Lung (tissue), 12 donors: Measurements from ENCODE around the gene ESYT1. TPM values are rescaled to one million over a fixed set of nuclear protein-coding genes. Genes with fewer than 3 reads are reported as not detected.

Experiments
- ATAC-seq: fragments of 200-7000 bp; cut with Tn5 transposase; one replicate; pipeline ENCODE4 v1.9.1; 2020; ENCODE audit warnings: moderate number of reproducible peaks; ENCODE audit not compliant: insufficient read depth, low FRiP score
- DNase-seq, 3 donors: peaks; one replicate each; pipeline ENCODE4 v3.0.0-alpha.2; 2013 to 2017
- H3K27ac ChIP-seq, 2 donors: one replicate each; pipeline ENCODE4 v1.5.1; 2013; ENCODE audit warnings: mild to moderate bottlenecking in 2 of 2, moderate library complexity in 2 of 2, control low read depth in 1 of 2, inconsistent platforms in 1 of 2, low read depth in 1 of 2, low read length in 1 of 2
- H3K27me3 ChIP-seq, 3 donors: one replicate each; pipeline ENCODE4 v1.5.1; 2013; ENCODE audit warnings: low read length in 2 of 3; ENCODE audit not compliant: control insufficient read depth in 3 of 3, insufficient read depth in 3 of 3
- H3K36me3 ChIP-seq, 4 donors: one replicate each; pipeline ENCODE4 v1.5.1; 2013; ENCODE audit warnings: low read length in 4 of 4, mild to moderate bottlenecking in 1 of 4, moderate library complexity in 1 of 4; ENCODE audit not compliant: control insufficient read depth in 4 of 4, insufficient read depth in 4 of 4
- H3K4me1 ChIP-seq, 5 donors: one replicate each; pipeline ENCODE4 v1.5.1; 2013; ENCODE audit warnings: low read length in 5 of 5, mild to moderate bottlenecking in 2 of 5, moderate library complexity in 1 of 5; ENCODE audit not compliant: control insufficient read depth in 5 of 5, insufficient read depth in 5 of 5
- H3K4me3 ChIP-seq: one replicate; pipeline ENCODE4 v1.5.1; 2013; ENCODE audit warnings: mild to moderate bottlenecking, control low read depth, moderate library complexity
- H3K9ac ChIP-seq, 2 donors: one replicate each; pipeline ENCODE4 v1.5.1; 2013; ENCODE audit warnings: low read length in 2 of 2, control low read depth in 1 of 2; ENCODE audit not compliant: insufficient read depth in 1 of 2
- H3K9me3 ChIP-seq, 4 donors: one replicate each; pipeline ENCODE4 v1.5.1; 2013; ENCODE audit warnings: low read length in 3 of 4, mild to moderate bottlenecking in 1 of 4, moderate library complexity in 1 of 4; ENCODE audit not compliant: control insufficient read depth in 4 of 4, insufficient read depth in 3 of 4
- WGBS, 2 donors: extraction: QIAGEN DNeasy Blood & Tissue Kit; methylation state at CpG; one replicate each; pipeline ENCODE4 v1.1.7; 2013; 5-methylcytosine and 5-hydroxymethylcytosine counted together
- polyA plus RNA-seq, 2 donors: library from polyadenylated mRNA; stranded (reverse); fragments of 200-250 nt; gene quantifications; one replicate each; pipeline ENCODE4 v1.2.1, GENCODE V29; 2013
- total RNA-seq, 2 donors: library from RNA; depleted of rRNA in 1 of 2; stranded (reverse); fragments of >200 nt in 1 of 2; gene quantifications; one replicate each; pipeline ENCODE4 v1.2.1, GENCODE V29; 2014 to 2021
- TF ChIP-seq, protein P1 (sequence below): IDR thresholded peaks from 2 replicates; pipeline ENCODE4 v1.5.1; 2012; ENCODE audit warnings: mild to moderate bottlenecking; ENCODE audit errors: control extremely low read depth, extremely low read depth
- donor health status: control.
- donor health status: control.
- donor health status: Bipolar disorder and iron deficiency.
- donor health status: healthy.
- donor health status: DM: yes; HTN: yes; CAD: no.

Gene ESYT1
- total and polyA plus RNA-seq, 4 donors, result 23.5 to 131 (median 64.2) TPM

DNA sequence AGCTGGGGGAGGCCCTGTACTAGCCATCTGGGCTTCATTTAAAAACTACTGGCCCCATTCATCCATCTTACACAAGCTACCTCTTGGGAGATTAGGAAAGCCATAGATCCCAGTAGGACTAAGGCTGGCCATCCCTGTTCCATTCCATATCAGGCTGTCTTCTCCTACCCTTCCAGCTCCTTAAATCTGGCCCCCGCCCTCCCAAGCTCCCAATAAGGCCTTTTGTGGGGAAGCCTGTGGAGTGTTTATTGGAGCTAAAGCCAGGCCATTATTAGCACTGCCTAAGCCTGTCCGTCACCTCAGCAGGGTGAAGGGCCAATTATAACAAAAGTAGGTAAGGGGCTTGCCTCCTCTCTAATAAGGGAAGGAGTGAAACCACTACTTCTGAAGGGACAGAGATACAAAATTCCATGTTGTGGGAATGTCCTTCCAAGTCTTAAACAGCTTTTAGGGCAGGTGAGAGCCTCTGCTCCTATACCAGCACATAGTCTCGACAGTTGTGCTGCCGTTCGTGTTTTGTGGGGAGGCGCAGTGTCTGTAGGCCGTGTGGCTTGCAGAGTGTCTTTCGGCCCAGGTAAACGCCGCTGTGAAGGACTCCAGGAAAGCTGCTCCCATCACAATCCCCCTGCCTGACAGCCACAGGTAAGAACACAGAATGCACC is 33.8 kb downstream of the ESYT1 start:
- Histone ChIP-seq H3K36me3 (peaks cover 10 to 62% (median 53%) of the 10 kb centered on the region in 4 donors), H3K4me3 (no peak overlapping the region), H3K9ac (no peak overlapping the region), H3K27me3 (no peaks in the 10 kb centered on the region), H3K27ac (peak overlapping the region in 1 of 2 donors; percentile 12), H3K9me3 (no peaks in the 10 kb centered on the region), H3K4me1 (peaks cover 0 to 23% (median 17%) of the 10 kb centered on the region in 5 donors)
- no peak for DNase-seq
- WGBS, 2 donors, result 75 to 83% methylated on average over 10 of the region's 10 CpGs
- TF ChIP-seq, protein P1, sequence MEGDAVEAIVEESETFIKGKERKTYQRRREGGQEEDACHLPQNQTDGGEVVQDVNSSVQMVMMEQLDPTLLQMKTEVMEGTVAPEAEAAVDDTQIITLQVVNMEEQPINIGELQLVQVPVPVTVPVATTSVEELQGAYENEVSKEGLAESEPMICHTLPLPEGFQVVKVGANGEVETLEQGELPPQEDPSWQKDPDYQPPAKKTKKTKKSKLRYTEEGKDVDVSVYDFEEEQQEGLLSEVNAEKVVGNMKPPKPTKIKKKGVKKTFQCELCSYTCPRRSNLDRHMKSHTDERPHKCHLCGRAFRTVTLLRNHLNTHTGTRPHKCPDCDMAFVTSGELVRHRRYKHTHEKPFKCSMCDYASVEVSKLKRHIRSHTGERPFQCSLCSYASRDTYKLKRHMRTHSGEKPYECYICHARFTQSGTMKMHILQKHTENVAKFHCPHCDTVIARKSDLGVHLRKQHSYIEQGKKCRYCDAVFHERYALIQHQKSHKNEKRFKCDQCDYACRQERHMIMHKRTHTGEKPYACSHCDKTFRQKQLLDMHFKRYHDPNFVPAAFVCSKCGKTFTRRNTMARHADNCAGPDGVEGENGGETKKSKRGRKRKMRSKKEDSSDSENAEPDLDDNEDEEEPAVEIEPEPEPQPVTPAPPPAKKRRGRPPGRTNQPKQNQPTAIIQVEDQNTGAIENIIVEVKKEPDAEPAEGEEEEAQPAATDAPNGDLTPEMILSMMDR, result no peak
- ATAC-seq, result no peak

DNA sequence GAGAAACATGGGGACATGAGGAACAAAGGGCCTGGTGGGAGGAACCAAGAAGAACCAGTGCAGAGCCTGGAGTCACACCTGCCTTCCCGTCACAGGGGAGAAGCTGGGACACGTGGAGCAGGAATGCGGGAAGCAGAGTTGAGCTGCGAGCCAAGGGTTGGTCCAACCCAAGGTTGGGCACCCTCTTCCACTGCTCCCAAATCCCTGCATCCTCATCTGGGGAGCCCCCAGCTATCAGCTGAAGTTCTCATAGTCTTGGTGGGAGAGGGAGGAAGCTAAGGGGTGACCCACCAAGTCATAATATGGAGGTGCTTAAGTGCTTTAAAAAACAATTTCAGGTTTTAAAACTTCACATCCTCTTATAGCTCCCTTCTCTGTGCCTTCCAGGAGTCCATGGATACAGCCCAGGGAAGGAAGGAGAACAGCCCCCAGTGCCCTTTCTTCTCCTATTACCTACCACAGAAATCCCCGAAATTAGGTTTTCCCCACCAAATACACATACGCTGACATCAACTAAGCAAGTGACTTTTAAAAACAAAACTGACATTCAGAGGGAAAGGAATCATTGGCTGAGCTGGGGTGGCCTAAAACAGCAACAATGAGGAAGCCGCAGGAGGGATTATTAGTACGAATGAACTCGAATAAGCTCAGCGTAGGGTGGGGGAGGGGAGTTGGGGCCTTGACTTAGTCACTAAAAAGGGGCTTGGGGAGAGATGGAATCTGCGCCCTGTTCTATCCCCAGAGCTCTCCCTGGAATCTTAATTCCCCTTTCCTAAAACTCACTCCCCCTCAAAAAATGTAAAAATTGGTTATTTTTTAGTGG is 34.6 kb downstream of the ESYT1 start:
- ATAC-seq (no peak), DNase-seq (no peak)
- H3K4me1 ChIP-seq, result peaks cover 0 to 18% (median 15%) of the 10 kb centered on the region in 5 donors
- no peaks in the 10 kb centered on the region for H3K9me3 ChIP-seq
- peaks cover 14 to 67% (median 57%) of the 10 kb centered on the region in 4 donors for H3K36me3 ChIP-seq
- peak overlapping the region in 1 of 2 donors; percentile 13 for H3K27ac ChIP-seq
- H3K4me3 ChIP-seq, result no peak overlapping the region
- TF ChIP-seq, protein P1, result no peak
- no peaks in the 10 kb centered on the region for H3K27me3 ChIP-seq
- 68 to 73% methylated on average over 11 of the region's 11 CpGs for WGBS, 2 donors
- H3K9ac ChIP-seq, result no peak overlapping the region

DNA sequence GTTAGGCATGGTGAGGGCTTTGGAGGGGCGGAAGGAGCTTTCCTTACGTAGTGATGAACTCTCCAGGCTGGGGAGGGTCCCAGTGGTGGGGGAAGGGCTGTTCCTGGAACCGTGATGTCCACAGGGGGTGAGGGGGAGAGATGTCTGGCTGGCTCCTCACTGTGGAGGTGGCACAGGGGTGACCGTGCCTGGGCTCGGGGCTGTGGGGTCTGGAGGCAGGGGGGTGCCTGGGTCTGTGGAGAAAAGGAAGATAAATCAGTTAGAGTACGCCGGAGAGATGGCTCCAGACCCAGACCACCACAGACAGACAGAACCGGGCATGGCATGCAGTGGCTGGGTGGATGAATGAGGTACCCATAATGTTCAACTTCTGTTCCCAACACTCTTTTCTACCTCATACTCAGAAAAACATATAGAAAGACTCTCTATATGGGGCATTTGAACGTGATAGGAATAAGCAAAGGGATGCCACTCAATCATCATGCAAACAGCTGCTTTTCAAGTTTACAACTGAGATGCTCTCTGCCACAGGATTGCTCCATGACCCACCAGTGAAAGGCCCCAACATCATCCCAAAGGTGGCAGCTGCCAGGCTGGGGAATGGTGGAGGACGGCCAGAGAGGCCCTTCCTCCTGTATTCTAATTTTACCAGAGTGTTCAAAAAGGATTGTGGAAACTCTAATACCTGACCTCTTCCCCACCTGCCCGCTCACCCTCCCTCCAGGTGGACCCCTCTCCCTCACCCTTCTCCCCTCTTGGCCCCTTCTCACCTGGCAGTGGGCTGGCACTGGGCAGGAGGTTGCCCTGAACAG is 35.7 kb downstream of the ESYT1 start:
- no peaks in the 10 kb centered on the region for H3K27me3 ChIP-seq
- WGBS, 2 donors, result 72 to 81% methylated on average over 11 of the region's 11 CpGs
- H3K4me3 ChIP-seq, result no peak overlapping the region
- peaks cover 17 to 66% (median 64%) of the 10 kb centered on the region in 4 donors for H3K36me3 ChIP-seq
- no peak overlapping the region for H3K27ac ChIP-seq
- ATAC-seq, result no peak
- TF ChIP-seq, protein P1, result no peak
- no peak overlapping the region for H3K9ac ChIP-seq
- no peaks in the 10 kb centered on the region for H3K9me3 ChIP-seq
- peaks cover 0 to 18% (median 15%) of the 10 kb centered on the region in 5 donors for H3K4me1 ChIP-seq
- no peak for DNase-seq
